ENCODE results near the gene LAGE3.
A peak's percentile ranks its signal among the peaks of the same experiment; 100 is the strongest.

The LAGE3 gene

DNA sequence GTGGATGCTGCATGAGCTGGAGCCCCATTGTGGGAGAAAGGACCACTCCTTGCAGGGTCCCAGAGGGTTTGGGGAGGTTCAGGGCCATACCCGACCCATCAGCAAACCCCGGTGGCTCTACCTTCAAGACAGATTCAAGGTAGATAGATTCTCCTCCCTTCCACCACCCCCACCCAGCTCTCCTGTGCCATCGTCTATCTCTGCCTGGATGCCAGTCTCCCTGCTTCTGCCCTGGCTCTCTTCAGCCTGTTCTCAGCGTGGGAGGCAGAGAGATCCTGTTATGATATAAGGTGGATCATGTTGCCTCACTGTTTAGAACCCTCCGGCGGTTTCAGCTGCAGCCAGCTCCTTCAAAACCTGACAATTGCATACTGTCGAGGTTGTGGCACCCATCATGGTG is 5.4 kb downstream of the LAGE3 start:
- no peak for DNase-seq

DNA sequence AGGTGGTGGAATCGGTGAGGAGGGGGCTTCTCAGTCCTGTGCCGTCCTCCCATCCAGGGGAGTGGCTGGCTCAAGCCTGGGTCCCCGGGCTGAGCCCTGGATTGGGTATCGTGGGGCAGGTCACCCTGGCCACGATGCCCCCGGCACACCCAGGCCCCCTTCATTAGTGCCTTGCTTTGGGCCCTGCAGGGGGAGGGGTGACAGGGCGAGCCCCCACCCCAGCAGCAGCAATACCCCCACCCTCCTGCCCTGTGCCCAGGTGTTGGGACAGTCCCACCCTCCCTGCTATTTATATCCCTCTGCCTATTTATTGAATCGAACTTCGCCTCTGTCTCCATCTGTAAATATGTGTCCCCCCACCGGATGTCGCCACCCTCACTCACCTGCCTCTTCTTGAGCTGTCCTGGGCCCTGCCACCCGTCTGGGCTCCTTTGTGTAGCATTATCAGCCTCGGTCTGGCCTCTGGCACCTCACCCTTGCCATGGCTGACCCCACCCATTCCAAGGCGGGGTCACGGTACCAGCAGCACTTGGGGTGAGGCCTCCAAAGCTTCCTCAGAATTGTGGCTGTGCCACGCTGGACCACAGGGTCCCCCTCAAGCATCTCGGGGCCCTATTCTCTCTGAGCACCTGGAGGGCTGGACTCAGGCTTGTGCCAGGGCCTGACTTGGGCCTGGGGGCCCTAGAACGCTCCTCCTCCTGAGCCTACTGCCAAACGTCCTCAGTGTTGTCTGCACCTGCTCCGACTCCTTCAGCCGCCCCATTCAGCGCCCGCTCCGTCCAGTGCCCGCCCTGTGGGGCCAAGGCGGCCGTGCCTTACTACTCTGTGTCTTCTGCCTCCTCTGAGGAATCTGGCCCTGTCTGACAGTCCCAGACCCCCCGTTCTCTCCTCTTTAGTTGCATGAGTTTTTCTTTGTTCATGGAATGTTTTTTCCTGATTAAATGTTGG is 6.1 kb downstream of the LAGE3 start:
- DNase-seq, result no peak

DNA sequence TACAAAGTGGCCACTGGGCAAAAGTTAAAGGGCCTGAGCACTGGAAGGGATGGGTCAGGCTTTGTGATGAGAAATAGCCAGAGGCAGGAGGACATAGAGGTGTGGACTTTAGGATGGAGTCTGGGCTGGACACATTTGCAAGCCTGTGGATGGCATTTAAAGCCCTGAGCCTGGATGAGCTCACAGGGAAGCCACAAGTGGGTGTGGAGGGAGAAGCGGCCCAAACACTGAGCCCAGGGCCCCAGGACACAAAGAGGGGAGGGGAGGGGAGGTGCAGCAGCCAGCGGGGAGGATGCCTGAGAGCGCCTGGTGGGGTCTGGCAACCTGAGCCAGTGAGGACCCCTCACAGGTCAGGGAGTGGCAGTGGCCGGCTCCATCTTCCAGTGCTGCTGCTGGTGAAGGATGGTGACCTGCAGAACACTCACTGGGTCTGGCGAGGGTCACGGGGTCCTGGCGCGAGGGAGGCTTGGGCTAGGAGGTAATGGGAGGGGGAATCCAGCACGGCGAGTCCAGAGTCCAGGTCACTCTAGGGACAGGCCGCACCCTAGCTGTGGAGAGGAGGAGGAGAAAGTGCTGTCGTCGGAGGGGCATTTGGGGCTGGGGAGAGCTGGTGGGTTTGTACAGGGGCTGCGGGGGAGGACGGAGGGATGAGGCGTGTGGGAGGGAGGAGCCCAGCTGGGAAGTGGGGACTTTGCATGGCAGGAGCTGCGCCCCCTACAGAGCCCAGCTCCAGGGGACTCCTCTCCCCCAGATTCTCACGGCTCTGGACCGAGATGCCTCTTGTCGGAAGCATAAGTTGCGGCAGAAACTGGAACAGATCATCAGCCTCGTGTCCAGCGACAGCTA is 7.0 kb downstream of the LAGE3 start:
- DNase-seq, result no peak

GRCh38 chrX:154470914-154471568 is 8.0 kb downstream of the LAGE3 start:
- DNase-seq, result no peak

- no peak for DNase-seq
Observed at GRCh38 chrX:154470434-154470833, 8.6 kb downstream of the LAGE3 start.

GRCh38 chrX:154469880-154470279 is 9.2 kb downstream of the LAGE3 start:
- DNase-seq, result no peak

DNA sequence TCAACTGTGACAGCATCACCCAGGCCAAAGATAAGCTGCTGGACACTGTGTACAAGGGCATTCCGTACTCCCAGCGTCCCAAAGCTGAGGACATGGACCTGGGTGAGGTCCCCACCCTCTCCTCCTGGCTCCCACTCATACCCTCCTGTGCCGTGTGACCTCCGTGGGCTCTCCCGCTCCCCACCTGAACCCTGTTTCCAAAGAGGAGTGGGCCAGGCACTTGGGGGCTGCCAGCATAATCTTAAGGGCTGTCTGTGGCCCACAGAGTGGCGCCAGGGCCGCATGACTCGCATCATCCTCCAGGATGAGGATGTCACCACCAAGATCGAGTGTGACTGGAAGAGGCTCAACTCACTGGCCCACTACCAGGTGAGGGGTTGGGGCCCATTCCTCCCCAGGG is 10.0 kb downstream of the LAGE3 start:
- no peak for DNase-seq

- no peak for DNase-seq
Observed at GRCh38 chrX:154468217-154468616, 10.9 kb downstream of the LAGE3 start.

- no peak for DNase-seq
Observed at GRCh38 chrX:154467556-154467955, 11.5 kb downstream of the LAGE3 start.

- no peak for DNase-seq
Observed at GRCh38 chrX:154466907-154467306, 12.2 kb downstream of the LAGE3 start.

GRCh38 chrX:154466036-154466435 is 13.0 kb downstream of the LAGE3 start:
- no peak for DNase-seq

GRCh38 chrX:154465601-154466000 is 13.5 kb downstream of the LAGE3 start:
- DNase-seq, result no peak

- DNase-seq, result no peak
Observed at GRCh38 chrX:154464806-154465365, 14.2 kb downstream of the LAGE3 start.

GRCh38 chrX:154463611-154464220 is 15.4 kb downstream of the LAGE3 start:
- no peak for DNase-seq

DNA sequence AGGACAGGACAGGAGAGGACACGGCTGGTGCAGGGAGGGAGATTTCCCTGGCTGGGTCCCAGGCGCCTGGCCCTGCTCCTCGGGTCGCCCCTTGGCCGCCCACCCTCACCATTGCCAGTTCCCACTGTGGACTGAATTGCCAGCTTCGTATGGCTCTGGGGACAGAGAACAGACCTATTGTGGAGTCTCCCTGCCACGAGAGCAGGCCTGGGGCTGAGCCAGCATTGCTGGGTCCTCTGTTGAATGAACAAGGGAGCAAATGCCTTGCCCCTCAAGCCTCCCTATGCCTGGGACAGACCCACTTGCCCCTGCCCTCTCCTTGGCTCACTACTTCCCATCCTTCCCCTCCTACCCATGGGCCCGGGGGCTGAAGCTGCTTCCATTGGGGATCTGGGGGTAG is 16.7 kb downstream of the LAGE3 start:
- DNase-seq, result no peak

- DNase-seq, result no peak
Observed at GRCh38 chrX:154460326-154460725, 18.8 kb downstream of the LAGE3 start.

- no peak for DNase-seq
Observed at GRCh38 chrX:154459832-154460231, 19.2 kb downstream of the LAGE3 start.

DNA sequence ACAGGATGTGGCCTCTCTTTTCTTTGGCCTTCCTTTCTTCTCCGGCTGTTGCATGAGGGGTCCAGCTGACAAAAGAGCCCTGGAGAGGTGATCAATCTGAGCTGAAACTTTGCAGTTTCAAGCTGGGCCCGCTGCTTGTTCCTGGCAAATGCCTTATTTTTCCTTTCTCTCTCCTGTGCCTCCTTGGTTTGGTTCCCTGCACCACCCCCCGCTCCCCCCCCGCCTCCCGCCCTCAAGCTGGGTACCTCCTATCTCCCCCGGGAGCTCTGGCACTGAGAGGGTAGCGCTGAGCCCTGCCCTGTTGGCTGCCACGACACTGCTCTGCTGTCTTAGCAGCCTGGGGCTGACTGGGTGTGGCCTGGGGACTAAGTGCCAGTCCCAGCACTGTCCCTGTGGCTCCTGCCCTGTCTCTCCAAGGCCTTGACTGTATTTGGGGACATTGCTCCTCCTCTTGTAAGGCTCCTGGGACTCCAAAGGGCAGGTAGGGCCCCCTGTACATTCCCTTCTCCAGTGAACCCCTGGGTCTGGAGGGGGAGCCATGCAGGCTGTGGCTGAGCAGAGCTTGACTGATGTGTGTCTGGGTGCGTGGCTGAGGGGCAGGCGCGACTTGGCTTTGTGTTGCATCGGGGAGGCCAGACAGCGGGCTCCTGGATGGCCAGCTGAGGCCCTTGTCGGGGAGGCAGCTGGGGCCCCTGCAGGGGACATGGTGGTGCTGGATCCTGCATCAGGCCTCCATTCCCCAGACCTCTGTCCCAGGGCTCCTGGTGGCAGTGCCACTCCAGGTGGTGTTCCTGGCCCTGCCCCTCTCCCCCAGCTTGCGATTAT is 19.9 kb downstream of the LAGE3 start:
- no peak for DNase-seq

DNA sequence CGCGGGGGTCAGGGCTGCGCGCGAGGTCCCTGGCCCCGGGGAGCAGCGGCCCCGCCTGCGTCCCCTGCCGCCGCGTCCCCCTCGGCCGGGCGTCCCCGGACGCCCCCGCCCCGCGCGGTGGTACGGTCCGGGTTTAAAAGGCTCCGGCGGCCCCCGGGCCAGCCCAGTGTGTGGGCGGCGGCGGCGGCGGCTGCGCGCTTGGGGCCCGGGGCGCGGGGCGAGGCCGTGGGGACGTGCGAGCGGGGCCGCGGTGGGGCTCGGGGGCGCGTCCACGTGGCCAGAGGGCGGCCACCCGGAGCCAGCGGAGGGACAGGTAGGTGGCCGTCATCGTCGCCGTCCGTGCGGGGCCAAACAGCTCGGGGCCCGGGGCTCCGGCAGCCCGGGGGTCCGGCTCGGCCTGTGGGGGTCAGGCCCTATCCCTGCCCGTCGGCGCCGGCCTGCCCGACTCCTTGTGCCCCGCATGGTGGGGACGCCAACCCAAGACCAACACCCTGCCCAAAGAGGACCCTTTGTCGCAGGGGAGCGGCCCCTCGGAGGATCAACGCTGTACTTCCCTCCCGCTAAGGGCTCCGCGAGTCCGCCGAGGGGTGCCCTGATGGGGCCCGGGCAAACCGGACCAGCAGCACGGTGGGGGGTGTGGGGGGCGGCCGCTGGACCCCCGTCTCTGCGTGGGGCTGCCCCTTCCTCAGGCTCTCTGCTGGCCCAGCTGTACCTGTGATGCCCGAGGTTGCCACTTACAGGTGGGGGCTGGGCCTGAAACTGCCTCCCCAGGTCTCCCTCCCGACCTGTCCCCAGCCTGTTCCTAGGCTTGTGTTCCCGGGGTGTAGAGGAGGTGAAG is 20.7 kb downstream of the LAGE3 start, which contains the start of gene PLXNA3:
TSS of gene PLXNA3 (plus strand) at position 166 of the 838 bp plus-strand sequence. CDS start 1,903 bp downstream, outside the sequence.
- DNase-seq, result peak; percentile 69

- DNase-seq, result peak; percentile 59
Observed at GRCh38 chrX:154457491-154458115, 21.5 kb downstream of the LAGE3 start.
